ENCODE results near the gene HNRNPAB. TPM values are rescaled to one million over a fixed set of nuclear protein-coding genes. Genes with fewer than 3 reads are reported as not detected.

HNRNPAB gene
- total RNA-seq, 1 experiment from 2014 or later, result 547 TPM

DNA sequence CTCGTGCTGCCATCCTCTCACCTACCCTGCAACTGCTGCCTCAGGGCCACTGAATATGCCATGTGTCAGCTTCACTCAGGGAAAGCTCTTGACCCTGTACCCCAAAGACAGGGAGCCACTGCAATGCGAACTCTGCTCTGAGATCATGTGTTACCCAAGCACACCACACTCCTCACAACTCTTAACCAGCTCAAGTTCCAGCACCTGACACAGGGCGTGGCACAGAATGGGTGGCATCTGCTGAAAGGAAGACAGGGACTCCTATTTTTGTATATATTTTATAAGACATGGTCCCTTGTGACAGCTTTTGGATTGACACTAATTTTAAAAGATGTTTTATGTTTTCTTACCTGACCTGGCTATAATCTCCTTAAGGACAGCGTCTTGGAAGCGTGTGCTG lies 17.5 kb downstream of the HNRNPAB start:
- Mint-ChIP-seq H3K36me3 (ENCODE audit: insufficient read depth in 1 of 3, low read depth in 3 of 3) (peaks cover 24 to 75% (median 55%) of the 10 kb centered on the region in 3 experiments; a peak in 6 of 7 replicates), H3K9me3 (no peaks in the 10 kb centered on the region), H3K4me1 (peaks cover 17% of the 10 kb centered on the region in 2 experiments), H3K4me3 (no peak overlapping the region), H3K27ac (no peak overlapping the region; a peak in 1 of 7 replicates), H3K27me3 (ENCODE audit: low read depth) (no peaks in the 10 kb centered on the region)
- TF ChIP-seq, protein P1, sequence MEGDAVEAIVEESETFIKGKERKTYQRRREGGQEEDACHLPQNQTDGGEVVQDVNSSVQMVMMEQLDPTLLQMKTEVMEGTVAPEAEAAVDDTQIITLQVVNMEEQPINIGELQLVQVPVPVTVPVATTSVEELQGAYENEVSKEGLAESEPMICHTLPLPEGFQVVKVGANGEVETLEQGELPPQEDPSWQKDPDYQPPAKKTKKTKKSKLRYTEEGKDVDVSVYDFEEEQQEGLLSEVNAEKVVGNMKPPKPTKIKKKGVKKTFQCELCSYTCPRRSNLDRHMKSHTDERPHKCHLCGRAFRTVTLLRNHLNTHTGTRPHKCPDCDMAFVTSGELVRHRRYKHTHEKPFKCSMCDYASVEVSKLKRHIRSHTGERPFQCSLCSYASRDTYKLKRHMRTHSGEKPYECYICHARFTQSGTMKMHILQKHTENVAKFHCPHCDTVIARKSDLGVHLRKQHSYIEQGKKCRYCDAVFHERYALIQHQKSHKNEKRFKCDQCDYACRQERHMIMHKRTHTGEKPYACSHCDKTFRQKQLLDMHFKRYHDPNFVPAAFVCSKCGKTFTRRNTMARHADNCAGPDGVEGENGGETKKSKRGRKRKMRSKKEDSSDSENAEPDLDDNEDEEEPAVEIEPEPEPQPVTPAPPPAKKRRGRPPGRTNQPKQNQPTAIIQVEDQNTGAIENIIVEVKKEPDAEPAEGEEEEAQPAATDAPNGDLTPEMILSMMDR (conservative IDR thresholded peaks at IDR 0.05), result no peak
- no peaks in the 10 kb centered on the region for H3K79me1 ChIP-seq (ENCODE audit: insufficient read depth, low read depth, low read length, poor library complexity, severe bottlenecking)
- no peak overlapping the region for H2BK15ac ChIP-seq (ENCODE audit: low read depth, low read length)
- H3K18ac ChIP-seq (ENCODE audit: insufficient read length, low read depth, low read length), result no peak overlapping the region
- H2BK5ac ChIP-seq (ENCODE audit: insufficient read length, low read length), result no peak overlapping the region
- no peaks in the 10 kb centered on the region for H3K27me3 ChIP-seq (ENCODE audit: insufficient read depth, low read length)
- H3K4me1 ChIP-seq (ENCODE audit: insufficient read depth, low read length), result peaks cover 2% of the 10 kb centered on the region; the same call in 1 of the 2 replicates
- no CpG with 5 or more reads among the region's 5 CpGs for WGBS (ENCODE audit: extremely low coverage, insufficient read length, low lambda C conversion rate)
- H2BK12ac ChIP-seq (ENCODE audit: insufficient read length, low read depth, low read length), result no peak overlapping the region
- H3K56ac ChIP-seq (ENCODE audit: insufficient read length, low read depth, low read length), result no peak overlapping the region
- no peak overlapping the region for H3K4ac ChIP-seq (ENCODE audit: low read depth, low read length)
- H3K23ac ChIP-seq (ENCODE audit: insufficient read length, low read depth, low read length), result no peak overlapping the region
- H2BK20ac ChIP-seq (ENCODE audit: low read depth, low read length, poor library complexity, severe bottlenecking), result no peak overlapping the region
- H3K9ac ChIP-seq (ENCODE audit: extremely low read depth, insufficient read length, low read length), result no peak overlapping the region
- H3K23me2 ChIP-seq (ENCODE audit: insufficient read length, low read depth, low read length, poor library complexity, severe bottlenecking), result no peaks in the 10 kb centered on the region
- no peak overlapping the region for H4K5ac ChIP-seq (ENCODE audit: insufficient read length, low read depth, low read length)
- no peaks in the 10 kb centered on the region for H3K9me3 ChIP-seq (ENCODE audit: control insufficient read depth, low read depth, low read length)
- no peak overlapping the region for H4K91ac ChIP-seq (ENCODE audit: insufficient read length, low read depth, low read length)
- no peak overlapping the region for H3K27ac ChIP-seq (ENCODE audit: insufficient read length, low read depth, low read length)
- DNase-seq, result no peak
- H3K14ac ChIP-seq (ENCODE audit: insufficient read depth, low read length), result no peak overlapping the region
- peaks cover 3% of the 10 kb centered on the region for H4K20me1 ChIP-seq (ENCODE audit: control insufficient read depth, insufficient read depth, insufficient read length)
- H3T11ph ChIP-seq (ENCODE audit: low read length), result no peak overlapping the region
- no peak overlapping the region for H2AK5ac ChIP-seq (ENCODE audit: insufficient read length, low read length)
- H4K8ac ChIP-seq (replicated peaks; ENCODE audit: insufficient read length, low read depth, low read length), result no peak overlapping the region
- no peak overlapping the region for H3K4me2 ChIP-seq (ENCODE audit: insufficient read depth, insufficient read length, low read length)
- no peaks in the 10 kb centered on the region for H3K79me2 ChIP-seq (ENCODE audit: insufficient read depth, low read length)
- no peak overlapping the region for H2AFZ ChIP-seq (ENCODE audit: low read length)
- H2BK120ac ChIP-seq (ENCODE audit: low read depth, low read length, poor library complexity, severe bottlenecking), result no peak overlapping the region
